ENCODE measurements around the gene SNRNP40.

DNA sequence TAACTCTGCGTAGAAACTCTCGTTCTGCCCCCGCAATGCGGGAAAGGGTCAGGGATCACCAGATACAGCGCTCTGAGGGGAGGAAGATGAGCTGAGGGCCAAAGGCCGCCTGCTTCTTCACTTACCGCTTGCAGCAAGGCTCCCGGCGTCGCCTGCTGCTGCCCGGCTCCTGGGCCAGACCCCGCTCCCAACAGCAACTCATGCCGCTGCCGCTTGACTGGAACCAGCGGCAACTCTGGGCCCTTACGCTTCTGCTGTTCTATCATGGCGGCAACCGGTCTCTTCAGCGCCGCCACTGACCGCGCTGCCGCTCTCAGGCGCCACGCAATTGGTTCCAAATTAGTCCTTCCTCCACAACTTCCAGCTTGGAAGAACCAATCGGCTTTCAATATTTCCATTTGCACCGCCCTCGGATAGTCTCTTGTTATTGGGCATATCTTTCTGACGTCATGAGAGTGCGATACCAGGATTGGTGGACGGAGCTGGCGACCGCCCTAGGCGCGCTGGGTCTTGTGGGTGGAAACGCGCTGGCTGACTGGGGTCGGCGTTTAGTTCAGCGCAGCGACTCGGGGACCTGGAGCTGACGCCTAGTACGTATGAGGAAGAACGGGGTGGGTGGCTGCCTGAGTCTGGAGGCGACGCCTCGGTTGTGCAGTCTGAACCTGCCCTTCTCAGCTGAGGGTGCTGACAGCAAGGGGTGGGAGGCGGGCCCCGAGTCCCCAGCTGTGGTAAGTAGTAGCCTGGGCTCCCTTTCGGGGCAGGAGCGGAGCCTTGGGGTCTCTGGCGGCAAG, at the start of gene SNRNP40, which contains the start of gene ZCCHC17:
- TF ChIP-seq, protein P1, sequence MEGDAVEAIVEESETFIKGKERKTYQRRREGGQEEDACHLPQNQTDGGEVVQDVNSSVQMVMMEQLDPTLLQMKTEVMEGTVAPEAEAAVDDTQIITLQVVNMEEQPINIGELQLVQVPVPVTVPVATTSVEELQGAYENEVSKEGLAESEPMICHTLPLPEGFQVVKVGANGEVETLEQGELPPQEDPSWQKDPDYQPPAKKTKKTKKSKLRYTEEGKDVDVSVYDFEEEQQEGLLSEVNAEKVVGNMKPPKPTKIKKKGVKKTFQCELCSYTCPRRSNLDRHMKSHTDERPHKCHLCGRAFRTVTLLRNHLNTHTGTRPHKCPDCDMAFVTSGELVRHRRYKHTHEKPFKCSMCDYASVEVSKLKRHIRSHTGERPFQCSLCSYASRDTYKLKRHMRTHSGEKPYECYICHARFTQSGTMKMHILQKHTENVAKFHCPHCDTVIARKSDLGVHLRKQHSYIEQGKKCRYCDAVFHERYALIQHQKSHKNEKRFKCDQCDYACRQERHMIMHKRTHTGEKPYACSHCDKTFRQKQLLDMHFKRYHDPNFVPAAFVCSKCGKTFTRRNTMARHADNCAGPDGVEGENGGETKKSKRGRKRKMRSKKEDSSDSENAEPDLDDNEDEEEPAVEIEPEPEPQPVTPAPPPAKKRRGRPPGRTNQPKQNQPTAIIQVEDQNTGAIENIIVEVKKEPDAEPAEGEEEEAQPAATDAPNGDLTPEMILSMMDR (IDR thresholded peaks at IDR 0.05): no peak
- no peak for TF ChIP-seq EZH2 (IDR thresholded peaks at IDR 0.05; ENCODE audit: borderline replicate concordance, insufficient read depth, low read depth, low read length, poor library complexity, severe bottlenecking)

Measured in B cell (primary cell).